Brain microvascular endothelial cell (primary cell): Measurements from ENCODE around the gene ZNF132.
A peak's percentile ranks its signal among the peaks of the same experiment; 100 is the strongest.
"Not testable (repeated sequence)": the region's sequence is repeated elsewhere in the genome, so short reads cannot be mapped to it uniquely, and the experiment has no call there.

Source experiments
- DNase-seq: peaks from one replicate; pipeline ENCODE4 v3.0.0-alpha.2; 2020
- H3K27ac ChIP-seq: fragments of 250-450 bp; sonication (Bioruptor Pico); 2 replicates; pipeline ENCODE4 v1.5.1; 2020; ENCODE audit warnings: mild to moderate bottlenecking, moderate library complexity
- H3K27me3 ChIP-seq: fragments of 250-450 bp; sonication (Bioruptor Pico); replicated peaks from 2 replicates; pipeline ENCODE4 v1.5.1; 2020; ENCODE audit warnings: mild to moderate bottlenecking
- H3K36me3 ChIP-seq: fragments of 250-450 bp; sonication (Bioruptor Pico); replicated peaks from 2 replicates; pipeline ENCODE4 v1.5.1; 2020; ENCODE audit warnings: mild to moderate bottlenecking
- H3K4me3 ChIP-seq: 2 replicates; pipeline ENCODE4 v1.5.1; 2011; ENCODE audit warnings: low read depth, mild to moderate bottlenecking, control low read depth, low read length, moderate library complexity
- in situ Hi-C: cut with HindIII; loops from 2 replicates; pipeline ENCODE4 v1.10.0; 2017; ENCODE audit warnings: low sequenced_read_pairs, low pct_ligation_motif_present
- TF ChIP-seq, protein P1 (sequence below): IDR thresholded peaks from 2 replicates; pipeline ENCODE4 v1.5.1; 2011; ENCODE audit warnings: low read depth, mild to moderate bottlenecking, moderate library complexity, low read length, control low read depth, inconsistent platforms; ENCODE audit errors: missing control alignments

Gene ZNF132

DNA sequence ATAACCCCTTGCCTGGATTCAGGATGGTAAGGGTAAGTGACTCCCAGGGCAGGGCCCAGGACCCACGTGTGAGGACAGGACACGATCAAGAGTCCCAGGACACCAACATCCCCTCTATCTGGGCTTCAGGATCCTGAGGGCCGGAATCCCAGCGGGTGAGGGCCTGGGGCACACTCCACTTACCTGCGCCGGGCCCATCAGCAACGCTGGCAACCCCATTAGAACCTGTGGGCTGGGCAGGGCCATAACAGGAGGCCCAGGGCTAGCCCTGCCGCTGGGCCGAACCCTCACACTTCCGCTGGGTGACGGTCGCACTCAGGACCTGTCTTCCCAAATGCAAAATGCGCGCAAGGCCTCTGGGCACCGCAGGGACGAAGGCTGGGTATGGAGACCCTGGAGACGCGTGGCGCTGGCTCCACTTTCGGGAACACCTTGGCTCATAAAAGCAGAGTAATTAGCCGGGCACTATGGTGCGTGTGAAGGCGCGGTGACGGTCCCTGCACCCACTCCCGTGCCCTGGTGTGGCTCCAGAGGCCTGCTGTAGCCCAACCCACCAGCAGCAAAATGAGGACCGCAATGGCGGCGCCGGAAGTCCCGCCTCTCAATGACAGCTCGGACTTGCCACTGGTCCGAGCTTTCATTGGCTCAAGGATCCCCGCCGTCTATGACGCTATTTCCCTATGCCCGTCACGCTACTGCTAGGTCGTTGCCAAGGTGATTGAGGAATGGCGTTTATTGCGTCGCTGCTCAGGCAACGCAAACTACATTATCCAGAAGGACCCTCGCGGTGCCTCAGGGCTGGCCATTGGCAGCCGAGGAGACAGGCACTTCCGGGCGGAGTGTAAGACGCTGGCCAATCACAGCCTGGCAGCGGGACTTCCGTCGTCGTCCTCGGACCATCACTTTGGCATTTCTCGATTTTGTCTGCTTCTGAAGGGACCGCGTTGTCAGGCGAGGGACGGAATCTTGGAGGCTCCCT is at the start of gene ZNF132:
TSS of gene ZNF132 (minus strand) at position 578 of the 979 bp plus-strand sequence. CDS start at position 246, 332 bp downstream.
- TF ChIP-seq, protein P1, sequence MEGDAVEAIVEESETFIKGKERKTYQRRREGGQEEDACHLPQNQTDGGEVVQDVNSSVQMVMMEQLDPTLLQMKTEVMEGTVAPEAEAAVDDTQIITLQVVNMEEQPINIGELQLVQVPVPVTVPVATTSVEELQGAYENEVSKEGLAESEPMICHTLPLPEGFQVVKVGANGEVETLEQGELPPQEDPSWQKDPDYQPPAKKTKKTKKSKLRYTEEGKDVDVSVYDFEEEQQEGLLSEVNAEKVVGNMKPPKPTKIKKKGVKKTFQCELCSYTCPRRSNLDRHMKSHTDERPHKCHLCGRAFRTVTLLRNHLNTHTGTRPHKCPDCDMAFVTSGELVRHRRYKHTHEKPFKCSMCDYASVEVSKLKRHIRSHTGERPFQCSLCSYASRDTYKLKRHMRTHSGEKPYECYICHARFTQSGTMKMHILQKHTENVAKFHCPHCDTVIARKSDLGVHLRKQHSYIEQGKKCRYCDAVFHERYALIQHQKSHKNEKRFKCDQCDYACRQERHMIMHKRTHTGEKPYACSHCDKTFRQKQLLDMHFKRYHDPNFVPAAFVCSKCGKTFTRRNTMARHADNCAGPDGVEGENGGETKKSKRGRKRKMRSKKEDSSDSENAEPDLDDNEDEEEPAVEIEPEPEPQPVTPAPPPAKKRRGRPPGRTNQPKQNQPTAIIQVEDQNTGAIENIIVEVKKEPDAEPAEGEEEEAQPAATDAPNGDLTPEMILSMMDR: no peak
- Histone ChIP-seq H3K27ac (peak within 1 kb of the TSS; percentile 65), H3K36me3 (peaks cover 20% of the 10 kb centered on the region), H3K4me3 (peak within 1 kb of the TSS; percentile 68), H3K27me3 (no peaks in the 10 kb centered on the region)
- peak; percentile 100 for DNase-seq
- in situ Hi-C loops: no loop called here

DNA sequence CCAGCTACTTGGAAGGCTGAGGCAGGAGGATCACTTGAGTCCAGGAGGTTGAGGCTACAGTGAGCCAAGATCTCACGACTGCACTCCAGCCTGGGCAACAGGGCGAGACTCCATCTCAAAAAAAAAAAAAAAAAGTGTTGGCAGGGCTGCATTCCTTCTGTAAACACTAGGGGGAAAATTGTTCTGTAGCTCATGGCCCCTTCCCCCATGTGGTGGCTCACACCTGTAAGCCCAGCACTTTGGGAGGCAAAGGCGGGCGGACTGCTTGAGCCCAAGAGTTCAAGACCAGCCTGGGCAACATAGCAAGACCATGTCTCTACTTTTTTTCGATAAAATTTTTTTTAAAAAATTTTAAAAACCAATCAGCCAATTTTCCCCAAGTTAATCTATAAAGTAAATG is 44.4 kb upstream of the ZNF132 start:
- DNase-seq, H3K27me3 ChIP-seq, H3K36me3 ChIP-seq, H3K27ac ChIP-seq, H3K4me3 ChIP-seq, in situ Hi-C loops: not testable (repeated sequence)
- TF ChIP-seq, protein P1: peak; percentile 27

DNA sequence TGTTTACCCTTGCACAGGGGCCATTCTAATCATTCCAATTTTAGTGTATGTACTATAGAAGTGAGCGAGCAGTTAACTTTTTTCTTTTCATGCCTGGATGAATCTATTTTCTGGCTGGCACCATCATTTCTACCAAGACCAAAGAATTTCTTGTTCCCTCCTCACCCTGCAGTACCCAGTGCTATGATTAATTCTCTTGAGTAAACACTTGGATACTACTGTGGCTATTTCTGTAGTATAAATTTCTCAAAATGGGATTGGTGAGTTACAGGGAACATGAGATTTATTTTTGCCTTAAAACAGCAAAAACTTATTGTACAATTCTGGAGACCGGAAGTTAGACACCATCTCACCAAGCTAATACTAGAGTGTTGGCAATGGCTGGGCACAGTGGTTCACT is 43.8 kb upstream of the ZNF132 start:
- no peak for DNase-seq
- no peak overlapping the region for H3K4me3 ChIP-seq
- H3K36me3 ChIP-seq: no peaks in the 10 kb centered on the region
- in situ Hi-C loops: no loop called here
- no peaks in the 10 kb centered on the region for H3K27me3 ChIP-seq
- no peak overlapping the region for H3K27ac ChIP-seq
- TF ChIP-seq, protein P1: no peak

DNA sequence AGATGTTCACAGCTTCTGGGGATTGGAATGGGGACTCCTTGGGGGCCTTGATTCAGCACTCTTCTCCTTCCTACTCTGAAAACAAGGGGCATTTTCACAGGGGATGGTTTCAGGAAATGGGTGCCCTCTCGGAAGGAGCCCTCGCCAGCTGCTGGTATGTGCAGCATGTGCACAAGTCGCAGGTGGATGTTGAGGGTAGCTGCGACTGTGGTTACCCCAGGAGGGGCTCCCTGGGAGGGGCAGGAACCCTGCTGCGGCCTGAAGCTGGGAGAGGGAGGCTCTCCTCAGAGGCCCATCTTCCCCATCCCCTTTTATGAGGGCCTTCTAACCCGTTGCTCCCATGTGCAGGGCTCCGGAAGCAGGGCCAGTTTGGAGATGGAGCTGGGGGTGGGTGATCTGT is 42.4 kb upstream of the ZNF132 start:
- TF ChIP-seq, protein P1: no peak
- DNase-seq: no peak
- no peak overlapping the region for H3K4me3 ChIP-seq
- H3K36me3 ChIP-seq: no peaks in the 10 kb centered on the region
- in situ Hi-C loops: no loop called here
- no peaks in the 10 kb centered on the region for H3K27me3 ChIP-seq
- H3K27ac ChIP-seq: no peak overlapping the region

DNA sequence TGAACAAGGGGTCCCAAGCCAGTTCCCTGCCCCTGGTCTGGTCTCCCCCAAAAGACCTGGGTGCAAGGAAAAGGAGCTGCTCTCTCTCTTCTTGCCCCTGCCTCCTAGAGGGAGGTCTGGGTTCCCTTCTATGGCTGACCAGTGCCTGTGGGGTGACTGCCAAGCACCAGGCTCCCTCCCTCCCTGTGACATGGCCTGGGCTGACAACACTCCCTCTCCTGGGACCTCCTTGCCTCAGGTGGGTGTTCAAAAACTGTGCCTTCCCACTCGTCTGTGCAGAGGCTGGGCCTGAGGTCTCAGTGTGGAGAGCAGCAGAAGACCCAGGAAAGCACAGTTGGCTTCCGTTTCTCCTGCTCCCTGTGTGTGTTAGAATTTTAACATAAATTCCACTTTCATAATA is 40.9 kb upstream of the ZNF132 start:
- in situ Hi-C loops: no loop called here
- no peak for DNase-seq
- TF ChIP-seq, protein P1: no peak
- Histone ChIP-seq H3K36me3 (no peaks in the 10 kb centered on the region), H3K4me3 (no peak overlapping the region), H3K27ac (no peak overlapping the region), H3K27me3 (no peaks in the 10 kb centered on the region)
